Spleen (tissue), 7 donors: ENCODE measurements around the gene LGR6.
"Not testable (repeated sequence)": the region's sequence is repeated elsewhere in the genome, so short reads cannot be mapped to it uniquely, and the experiment has no call there.

Source experiments
- CTCF ChIP-seq, 11 experiments: fragments of 200-600 bp in 7 of 11; fragments of 450-650 bp in 4 of 11; sonication (generic) in 4 of 11; IDR thresholded peaks in 8 of 11; conservative IDR thresholded peaks in 3 of 11; 1 replicate in 7 of 11; 2 replicates in 4 of 11; pipeline versions ENCODE4 v1.4.0 to v1.8.0; 2016 to 2021; ENCODE audit warnings: antibody characterized with exemption in 11 of 11, inconsistent platforms in 4 of 11, mild to moderate bottlenecking in 1 of 11
- POLR2A ChIP-seq, 3 donors: fragments of 450-650 bp; IDR thresholded peaks; one replicate each; pipeline ENCODE4 v1.5.1; 2017; ENCODE audit warnings: antibody characterized with exemption in 3 of 3, mild to moderate bottlenecking in 1 of 3
- POLR2AphosphoS5 ChIP-seq, 3 donors: sonication (generic); formaldehyde crosslinking; IDR thresholded peaks; one replicate each; pipeline ENCODE4 v1.5.1; 2017; ENCODE audit warnings: antibody characterized with exemption in 3 of 3
- donor health status: DM: no; HTN: no; CAD: no; lungs with moderate emphysema.
- donor health status: DM: no; HTN: no; CAD: no.
- donor health status: DM: no; HTN: no; CAD: no.

GRCh38 chr1:202180751-202181139 is 12.9 kb upstream of the LGR6 start:
- TF ChIP-seq CTCF (IDR thresholded peaks at IDR 0.05 in 8 of 11, conservative IDR thresholded peaks at IDR 0.05 in 3 of 11); POLR2A (IDR thresholded peaks at IDR 0.05); POLR2AphosphoS5 (IDR thresholded peaks at IDR 0.05): not testable (repeated sequence)
